AG09319 (cell line): ENCODE data around the gene S100A12.
"Not testable (repeated sequence)": the region's sequence is repeated elsewhere in the genome, so short reads cannot be mapped to it uniquely, and the experiment has no call there.

Experiments
- DNase-seq: peaks from one replicate; pipeline ENCODE4 v3.0.0-alpha.2; 2010; ENCODE audit warnings: low read depth; ENCODE audit errors: extremely low read depth
- TF ChIP-seq, protein P1 (sequence below): IDR thresholded peaks from 2 replicates; pipeline ENCODE4 v1.5.1; 2011; ENCODE audit warnings: low read depth, mild to moderate bottlenecking, inconsistent platforms, low read length, moderate library complexity

Gene S100A12

DNA sequence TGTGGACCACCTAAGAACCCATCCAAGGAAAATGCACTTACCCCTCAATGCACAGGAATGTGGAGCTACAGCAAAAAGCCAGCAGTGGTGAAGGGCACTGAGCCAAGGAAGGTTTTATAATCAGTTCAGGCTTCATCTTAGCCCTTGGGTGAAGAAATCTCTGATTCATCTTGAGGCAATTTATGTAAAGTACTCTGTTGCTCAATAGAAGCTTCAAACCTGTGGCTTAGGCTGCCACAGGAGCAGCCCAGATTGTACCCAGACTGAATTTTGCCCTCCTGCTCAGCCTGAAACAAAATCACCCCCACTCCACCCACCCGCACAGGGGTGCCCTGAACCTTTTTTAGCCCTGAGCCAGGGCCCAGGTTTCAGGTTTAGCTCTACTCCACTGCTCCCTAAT lies at the start of gene S100A12:
Gene S100A12, minus strand, starts transcription at position 111 of the 400 bp plus-strand sequence. CDS start 1,029 bp downstream, outside the sequence.
- TF ChIP-seq, protein P1, sequence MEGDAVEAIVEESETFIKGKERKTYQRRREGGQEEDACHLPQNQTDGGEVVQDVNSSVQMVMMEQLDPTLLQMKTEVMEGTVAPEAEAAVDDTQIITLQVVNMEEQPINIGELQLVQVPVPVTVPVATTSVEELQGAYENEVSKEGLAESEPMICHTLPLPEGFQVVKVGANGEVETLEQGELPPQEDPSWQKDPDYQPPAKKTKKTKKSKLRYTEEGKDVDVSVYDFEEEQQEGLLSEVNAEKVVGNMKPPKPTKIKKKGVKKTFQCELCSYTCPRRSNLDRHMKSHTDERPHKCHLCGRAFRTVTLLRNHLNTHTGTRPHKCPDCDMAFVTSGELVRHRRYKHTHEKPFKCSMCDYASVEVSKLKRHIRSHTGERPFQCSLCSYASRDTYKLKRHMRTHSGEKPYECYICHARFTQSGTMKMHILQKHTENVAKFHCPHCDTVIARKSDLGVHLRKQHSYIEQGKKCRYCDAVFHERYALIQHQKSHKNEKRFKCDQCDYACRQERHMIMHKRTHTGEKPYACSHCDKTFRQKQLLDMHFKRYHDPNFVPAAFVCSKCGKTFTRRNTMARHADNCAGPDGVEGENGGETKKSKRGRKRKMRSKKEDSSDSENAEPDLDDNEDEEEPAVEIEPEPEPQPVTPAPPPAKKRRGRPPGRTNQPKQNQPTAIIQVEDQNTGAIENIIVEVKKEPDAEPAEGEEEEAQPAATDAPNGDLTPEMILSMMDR = no peak
- peak; percentile 44 for DNase-seq

DNA sequence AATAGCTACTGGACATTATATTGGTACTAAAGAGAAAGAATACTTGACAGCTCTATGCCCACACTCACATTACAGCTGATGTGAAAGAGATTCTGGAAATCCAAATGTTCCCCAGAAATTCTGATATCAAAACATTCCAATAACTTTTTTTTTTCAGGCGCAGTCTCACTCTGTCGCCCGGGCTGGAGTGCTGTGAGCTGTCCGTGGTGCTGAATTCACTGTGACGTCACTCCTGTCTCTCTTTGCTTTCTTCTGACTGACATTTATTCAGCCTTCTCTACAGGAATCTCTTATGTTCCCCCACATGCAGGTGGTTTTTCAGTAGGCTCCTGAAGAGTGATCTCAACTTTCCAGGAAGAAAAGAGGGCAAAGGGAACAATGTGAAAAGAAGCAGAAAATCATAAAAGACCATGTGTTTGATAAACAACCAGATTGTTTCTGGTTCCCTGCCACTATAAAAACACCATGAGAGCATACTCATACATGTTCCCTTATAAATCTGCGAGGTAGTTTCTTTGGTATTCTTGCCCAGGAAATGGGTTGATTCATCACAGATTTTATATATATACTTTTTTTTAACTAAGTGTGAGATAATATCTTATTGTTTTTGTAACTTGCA lies 47.1 kb upstream of the S100A12 start:
- DNase-seq = no peak

DNA sequence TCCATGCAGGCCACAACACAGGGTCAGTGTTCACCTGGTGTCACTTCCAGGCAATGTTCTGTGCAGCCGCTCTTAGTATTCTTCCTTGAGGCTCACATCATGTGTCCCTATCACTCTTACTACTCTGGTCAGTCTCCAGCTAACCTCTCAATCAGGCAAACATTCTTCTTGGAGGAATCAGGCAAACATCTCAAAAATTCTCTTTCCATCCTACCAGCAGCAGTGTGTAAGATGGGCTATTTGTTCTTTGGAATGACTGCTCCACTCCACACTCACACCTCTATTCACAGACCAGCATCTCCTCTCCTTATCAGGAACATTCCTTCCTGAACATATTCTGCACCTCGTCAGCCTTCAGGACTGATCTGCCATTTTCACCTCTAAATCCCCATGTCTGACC lies 44.9 kb upstream of the S100A12 start:
- DNase-seq = no peak
- TF ChIP-seq, protein P1 = no peak

More for the DNA sequence above, 47.1 kb upstream of the S100A12 start:
- TF ChIP-seq, protein P1 = no peak

DNA sequence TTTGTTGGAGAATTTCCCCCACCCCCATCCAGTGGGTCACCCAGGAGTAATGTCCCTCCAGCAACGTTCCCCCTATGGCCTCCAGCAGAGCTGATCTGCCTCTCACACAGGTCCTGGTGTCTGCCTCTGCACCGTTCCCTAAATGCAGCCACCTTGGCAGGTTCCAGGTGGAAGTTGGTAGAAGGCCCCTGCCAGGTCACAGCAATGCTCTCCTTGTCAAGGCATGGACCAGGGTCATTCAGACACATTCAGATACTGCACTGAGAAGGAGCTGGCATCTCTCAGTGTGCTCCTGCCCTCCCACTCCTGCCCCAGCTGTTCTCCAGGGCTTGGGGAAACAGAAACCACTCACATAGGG lies 44.0 kb upstream of the S100A12 start:
- not testable (repeated sequence) for DNase-seq

DNA sequence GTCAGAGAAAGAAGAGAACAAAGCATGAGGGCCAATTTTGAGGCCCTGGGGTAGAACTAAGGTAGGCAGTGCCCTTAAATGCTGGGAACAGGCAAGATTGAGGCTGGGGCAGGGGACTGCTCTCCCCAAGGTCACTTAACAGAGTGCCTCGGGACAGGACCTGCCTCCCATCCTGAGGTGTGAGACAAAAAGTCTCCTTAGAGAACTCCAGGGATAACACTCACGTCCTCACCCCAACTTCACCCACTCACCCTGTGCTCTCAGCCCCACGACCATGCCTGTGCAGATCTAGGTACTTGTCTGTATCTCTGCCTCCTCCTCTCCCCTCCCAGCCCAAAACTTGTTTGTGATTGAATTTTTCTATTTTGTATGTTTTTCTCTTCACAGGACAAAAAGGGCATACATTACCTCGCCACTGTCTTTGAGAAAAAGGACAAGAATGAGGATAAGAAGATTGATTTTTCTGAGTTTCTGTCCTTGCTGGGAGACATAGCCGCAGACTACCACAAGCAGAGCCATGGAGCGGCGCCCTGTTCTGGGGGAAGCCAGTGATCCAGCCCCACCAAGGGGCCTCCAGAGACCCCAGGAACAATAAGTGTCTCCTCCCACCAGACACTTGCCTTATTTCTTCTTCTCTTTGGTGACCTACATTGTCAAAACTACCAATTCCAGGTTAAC lies 43.5 kb upstream of the S100A12 start:
- DNase-seq = not testable (repeated sequence)

DNA sequence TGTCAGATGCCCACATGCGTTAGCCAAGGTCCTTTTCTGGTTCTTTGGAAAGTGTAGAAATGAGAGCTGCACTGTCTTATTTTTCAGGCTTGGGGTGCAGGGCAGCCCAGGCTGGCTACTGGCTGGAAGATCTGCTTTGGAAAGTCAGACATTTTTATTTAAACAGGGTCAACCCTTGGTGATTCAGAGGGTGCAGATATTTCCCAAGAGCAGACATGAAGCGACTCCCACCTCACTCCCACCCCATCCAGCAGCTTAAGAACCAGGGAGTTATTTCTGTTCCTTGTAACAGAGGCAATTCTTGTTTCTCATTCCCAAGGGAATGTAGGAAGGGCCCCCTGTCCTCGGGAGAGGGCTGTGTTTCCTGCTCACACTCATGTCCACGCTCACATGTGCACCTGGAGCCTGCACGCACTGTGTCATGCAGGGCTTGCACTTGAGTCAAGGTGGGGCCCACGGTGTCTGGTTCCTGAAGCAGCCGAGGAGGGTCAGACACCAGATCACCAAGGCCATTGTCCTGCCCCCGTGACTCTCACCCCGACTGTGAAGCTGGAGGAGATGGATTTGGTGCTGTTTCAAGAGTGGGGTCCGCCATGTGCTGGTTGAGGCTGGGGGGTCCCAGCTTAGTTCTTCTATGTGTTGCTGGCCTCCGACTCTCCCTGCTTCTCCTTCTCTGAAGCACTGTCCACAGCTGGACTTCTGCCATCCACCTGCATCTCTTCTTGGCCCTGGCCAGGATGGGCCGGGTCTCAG lies 41.9 kb upstream of the S100A12 start:
- DNase-seq = no peak
- TF ChIP-seq, protein P1 = no peak

DNA sequence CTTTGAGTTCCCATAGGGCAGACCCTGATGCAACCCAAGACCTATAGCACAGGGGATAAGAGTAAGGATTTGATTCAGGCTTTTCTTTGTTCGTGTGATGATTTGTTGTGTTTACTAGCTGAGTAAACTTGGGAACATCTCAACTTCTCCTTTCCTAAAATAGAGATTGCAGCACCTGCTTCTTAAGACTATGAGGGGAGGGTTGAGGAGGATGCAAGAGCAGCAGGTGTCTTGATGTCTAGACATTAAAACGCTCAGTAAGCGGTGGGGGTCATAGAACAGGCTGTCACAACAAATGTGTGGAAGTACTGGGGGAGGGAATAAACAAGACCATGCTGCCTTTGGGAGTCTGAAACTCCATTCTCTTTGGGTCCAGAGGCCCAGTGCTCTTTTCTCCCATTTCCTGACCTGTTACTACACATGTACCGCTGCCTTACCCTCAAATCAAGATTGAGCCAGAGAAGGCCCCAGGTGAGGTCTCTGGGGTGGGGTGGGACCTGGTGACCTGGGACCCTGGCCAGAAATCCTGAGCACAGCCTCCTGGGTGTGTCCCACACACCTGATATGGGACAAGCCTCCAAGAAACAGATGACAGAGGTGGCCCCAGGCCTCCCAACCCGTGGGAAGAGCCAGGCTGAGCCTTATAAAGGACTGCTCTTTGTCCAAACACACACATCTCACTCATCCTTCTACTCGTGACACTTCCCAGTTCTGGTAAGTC lies 40.6 kb upstream of the S100A12 start, which contains the start of gene S100A7A:
Gene S100A7A, plus strand, starts transcription at position 671 of the 721 bp plus-strand sequence. CDS start 1,563 bp downstream, outside the sequence.
- DNase-seq = no peak
- TF ChIP-seq, protein P1 = no peak

DNA sequence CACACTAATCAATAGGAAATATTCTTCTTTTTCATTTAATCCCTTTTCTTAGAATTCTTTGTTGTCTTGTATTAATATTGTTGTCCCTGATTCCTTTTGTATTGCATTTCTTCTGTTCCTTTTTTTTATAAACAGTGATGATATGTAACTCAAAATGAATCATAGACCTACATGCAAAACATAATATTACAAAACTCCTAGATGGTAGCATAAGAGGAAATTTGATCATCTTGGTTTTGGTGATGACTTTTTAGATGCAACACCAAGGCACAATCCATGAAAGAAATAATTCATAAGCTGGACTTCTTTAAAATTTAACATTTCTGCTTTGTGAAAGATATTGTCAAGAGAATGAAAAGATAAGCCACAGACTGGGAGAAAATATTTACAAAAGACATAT lies 38.5 kb upstream of the S100A12 start:
- not testable (repeated sequence) for DNase-seq

DNA sequence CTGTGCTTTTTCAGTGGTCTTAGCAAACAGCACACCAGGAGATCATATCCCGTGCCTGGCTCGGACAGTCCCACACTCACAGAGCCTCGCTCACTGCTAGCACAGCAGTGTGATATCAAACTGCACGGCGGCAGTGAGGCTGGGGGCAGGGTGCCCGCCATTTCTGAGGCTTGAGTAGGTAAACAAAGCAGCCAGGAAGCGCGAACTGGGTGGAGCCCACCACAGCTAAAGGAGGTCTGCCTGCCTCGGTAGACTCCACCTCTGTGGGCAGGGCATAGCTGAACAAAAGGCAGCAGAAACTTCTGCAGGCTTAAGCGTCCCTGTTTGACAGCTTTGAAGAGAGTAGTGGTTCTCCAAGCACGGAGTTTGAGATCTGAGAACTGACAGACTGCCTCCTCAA lies 31.9 kb upstream of the S100A12 start:
- DNase-seq = not testable (repeated sequence)

DNA sequence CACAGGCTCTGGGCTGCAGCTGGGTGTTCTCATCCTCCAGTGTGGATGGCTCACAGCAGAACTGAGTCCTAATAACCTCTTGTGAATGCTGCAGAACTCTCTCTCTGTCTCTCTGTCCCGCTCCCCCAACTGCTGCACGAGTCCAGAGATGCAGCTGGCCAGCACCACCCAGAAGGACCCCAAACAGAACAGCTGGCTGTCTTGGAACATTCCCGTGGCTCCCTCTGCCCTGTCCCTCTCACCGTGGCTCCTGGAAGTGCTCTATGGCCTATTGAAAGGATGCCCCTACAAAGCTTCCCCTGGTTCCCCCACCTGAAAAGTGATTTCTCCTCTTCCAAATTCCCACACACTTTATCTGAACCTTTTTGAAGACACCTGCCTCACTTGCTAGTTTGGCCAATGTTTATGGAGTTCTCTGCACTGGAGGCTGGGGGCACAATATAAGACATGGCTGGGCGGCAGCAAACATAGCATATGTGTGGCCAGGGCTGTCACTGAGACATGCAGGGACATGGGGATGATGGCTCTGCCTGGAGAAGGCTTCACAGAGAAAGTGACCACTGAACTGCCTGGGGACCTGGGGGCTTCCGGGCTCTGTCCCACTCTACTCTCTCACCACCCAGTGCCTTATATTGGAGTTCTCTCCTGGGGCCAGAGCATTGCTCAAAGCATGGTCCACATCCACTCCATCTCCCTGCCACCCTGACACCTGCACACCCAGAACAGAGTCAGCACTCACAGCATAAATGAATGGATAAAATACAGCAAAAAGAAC lies 30.6 kb upstream of the S100A12 start:
- not testable (repeated sequence) for DNase-seq
